A549 (cell line): ENCODE results near the gene PIP5KL1. TPM values are rescaled to one million over a fixed set of nuclear protein-coding genes. Genes with fewer than 3 reads are reported as not detected.

Source experiments
- ATAC-seq, 2 experiments: fragments of 200-7000 bp in 1 of 2; fragments of >200 bp in 1 of 2; cut with Nextera tagmentation in 1 of 2; cut with Tn5 transposase in 1 of 2; 3 replicates each; pipeline versions ENCODE4 v1.8.0 to v1.9.1; 2018 to 2020; ENCODE audit warnings: mild to moderate bottlenecking in 1 of 2, moderate library complexity in 1 of 2
- CTCF ChIA-PET: fragments of 300-600 bp; sonication (Branson Sonifier 250); formaldehyde crosslinking; extraction: SDS; loops from one replicate; lab custom pipeline; 2021; ENCODE audit warnings: antibody characterized with exemption, inconsistent platforms; lab: Yijun Ruan, JAX
- POLR2A ChIA-PET: fragments of 350-600 bp; formaldehyde crosslinking; extraction: SDS; loops from one replicate; lab custom pipeline; 2021; ENCODE audit warnings: antibody characterized with exemption, inconsistent platforms; lab: Yijun Ruan, JAX
- DNase-seq, 2 experiments: peaks; one replicate each; pipeline versions ENCODE4 v3.0.0 to v3.0.0-alpha.2; 2011 to 2016; ENCODE audit warnings: low read depth in 1 of 2, low spot score in 1 of 2
- FAIRE-seq: peaks from 2 replicates; lab custom pipeline; 2011; peaks lifted over from hg19 to GRCh38; lab: Jason Lieb, UNC
- H3K27ac ChIP-seq, 2 experiments: fragments of >200 bp; sonication (Bioruptor Twin); formaldehyde crosslinking; 3 replicates each; pipeline ENCODE4 v1.5.1; 2016 to 2017
- H3K4me1 ChIP-seq: fragments of >200 bp; sonication (Bioruptor Twin); formaldehyde crosslinking; 3 replicates; pipeline ENCODE4 v1.6.1; 2016
- H3K4me2 ChIP-seq: fragments of >200 bp; sonication (Bioruptor Twin); formaldehyde crosslinking; 3 replicates; pipeline ENCODE4 v1.6.1; 2016
- H3K4me3 ChIP-seq: fragments of >200 bp; sonication (Bioruptor Twin); formaldehyde crosslinking; 3 replicates; pipeline ENCODE4 v1.5.1; 2016
- H3K9me3 ChIP-seq: fragments of >200 bp; sonication (Bioruptor Twin); formaldehyde crosslinking; 3 replicates; pipeline ENCODE4 v1.6.1; 2016
- BHLHE40 ChIP-seq: IDR thresholded peaks from 2 replicates; pipeline ENCODE4 v1.6.1; 2012; ENCODE audit warnings: low read depth, low read length, inconsistent platforms
- CBX2 ChIP-seq: fragments of 200-600 bp; sonication (generic); IDR thresholded peaks from 2 replicates; pipeline ENCODE4 v1.6.1; 2016; ENCODE audit warnings: low read depth, mild to moderate bottlenecking, borderline replicate concordance
- CEBPB ChIP-seq, 2 experiments: fragments of >200 bp in 1 of 2; sonication (Bioruptor Twin) in 1 of 2; formaldehyde crosslinking in 1 of 2; IDR thresholded peaks; 2 replicates each; pipeline ENCODE4 v1.6.1; 2012 to 2016
- CHD4 ChIP-seq: fragments of 200-600 bp; sonication (generic); IDR thresholded peaks from 2 replicates; pipeline ENCODE4 v1.6.1; 2016; ENCODE audit warnings: antibody characterized with exemption, mild to moderate bottlenecking, borderline replicate concordance
- EHF ChIP-seq: fragments of 250-450 bp; sonication (Bioruptor Pico); IDR thresholded peaks from 2 replicates; pipeline ENCODE4 v1.5.0; 2020; ENCODE audit warnings: mild to moderate bottlenecking
- EHMT2 ChIP-seq: fragments of 200-600 bp; sonication (generic); IDR thresholded peaks from 2 replicates; pipeline ENCODE4 v1.6.1; 2016; ENCODE audit warnings: antibody characterized with exemption, low read depth, mild to moderate bottlenecking, moderate library complexity
- FOSB ChIP-seq: fragments of 250-450 bp; sonication (Bioruptor Pico); IDR thresholded peaks from 2 replicates; pipeline ENCODE4 v1.5.0; 2020; ENCODE audit warnings: mild to moderate bottlenecking, moderate library complexity
- GATA3 ChIP-seq: IDR thresholded peaks from 2 replicates; pipeline ENCODE4 v1.6.1; 2012; ENCODE audit warnings: borderline replicate concordance
- JUN ChIP-seq, 2 experiments: fragments of >200 bp; sonication (Bioruptor Twin); formaldehyde crosslinking; IDR thresholded peaks; 2 replicates in 1 of 2; 3 replicates in 1 of 2; pipeline ENCODE4 v1.6.1; 2016 to 2017
- NFE2L2 ChIP-seq: fragments of 150-350 bp; conservative IDR thresholded peaks from 2 replicates; pipeline ENCODE4 v1.6.1; 2014; ENCODE audit warnings: low read length
- PHF8 ChIP-seq: fragments of 200-600 bp; sonication (generic); IDR thresholded peaks from 2 replicates; pipeline ENCODE4 v1.6.1; 2016; ENCODE audit warnings: low read depth, mild to moderate bottlenecking, antibody characterized with exemption, moderate library complexity, borderline replicate concordance
- RAD21 ChIP-seq, 2 experiments: fragments of >200 bp in 1 of 2; sonication (Bioruptor Twin) in 1 of 2; formaldehyde crosslinking in 1 of 2; IDR thresholded peaks in 1 of 2; conservative IDR thresholded peaks in 1 of 2; 2 replicates in 1 of 2; 3 replicates in 1 of 2; pipeline ENCODE4 v1.6.1; 2012 to 2018; ENCODE audit warnings: inconsistent platforms in 1 of 2
- RCOR1 ChIP-seq: fragments of 150-350 bp; IDR thresholded peaks from 2 replicates; pipeline ENCODE4 v1.6.1; 2014; ENCODE audit warnings: antibody characterized with exemption, low read length, low read depth
- RFX5 ChIP-seq: fragments of 450-650 bp; IDR thresholded peaks from 2 replicates; pipeline ENCODE4 v1.7.1; 2014; ENCODE audit warnings: antibody characterized with exemption, mild to moderate bottlenecking, moderate library complexity
- RNF2 ChIP-seq: fragments of 200-600 bp; sonication (generic); IDR thresholded peaks from 2 replicates; pipeline ENCODE4 v1.6.1; 2016; ENCODE audit warnings: low read depth, mild to moderate bottlenecking, antibody characterized with exemption, moderate library complexity, borderline replicate concordance
- SMC3 ChIP-seq: fragments of >200 bp; sonication (Bioruptor Twin); formaldehyde crosslinking; IDR thresholded peaks from 3 replicates; pipeline ENCODE4 v1.6.1; 2018; ENCODE audit warnings: inconsistent platforms
- SREBF2 ChIP-seq: fragments of 450-650 bp; IDR thresholded peaks from 2 replicates; pipeline ENCODE4 v1.6.1; 2014; ENCODE audit warnings: mild to moderate bottlenecking, moderate library complexity
- ZFP36 ChIP-seq: fragments of 450-650 bp; IDR thresholded peaks from 2 replicates; pipeline ENCODE4 v1.6.1; 2014; ENCODE audit warnings: borderline replicate concordance; ENCODE audit not compliant: partially characterized antibody
- WGBS: methylation state at CpG from one replicate; pipeline ENCODE4 v1.1.6; 2017; ENCODE audit errors: missing lambda C conversion rate; 5-methylcytosine and 5-hydroxymethylcytosine counted together
- polyA plus RNA-seq, 4 experiments: library from polyadenylated mRNA; depleted of rRNA in 3 of 4; stranded (reverse); fragments of >200 nt; fragmentation: RNase III in 1 of 4; extraction: RNeasy Plus Mini Kit Qiagen cat#74134 plus additional on column Dnase treatment in 1 of 4; gene quantifications; 2 replicates in 3 of 4; 3 replicates in 1 of 4; pipeline ENCODE4 v1.2.3, GENCODE V29; 2011 to 2017
- TF ChIP-seq, protein P1 (sequence below): fragments of 250-450 bp; sonication (Bioruptor Pico); IDR thresholded peaks from 2 replicates; pipeline ENCODE4 v1.5.0; 2020; ENCODE audit warnings: low read depth, mild to moderate bottlenecking, moderate library complexity
- TF ChIP-seq, protein P2 (sequence below): IDR thresholded peaks from 2 replicates; pipeline ENCODE4 v1.6.1; 2012
- TF ChIP-seq, protein P3 (sequence below): fragments of >200 bp; sonication (Bioruptor Twin); formaldehyde crosslinking; IDR thresholded peaks from 2 replicates; pipeline ENCODE4 v1.6.1; 2016
- TF ChIP-seq, protein P4 (sequence below): IDR thresholded peaks from 2 replicates; pipeline ENCODE4 v1.6.1; 2012; ENCODE audit warnings: low read depth, borderline replicate concordance
- TF ChIP-seq, protein P5 (sequence below): fragments of >200 bp; sonication (Bioruptor Twin); formaldehyde crosslinking; IDR thresholded peaks from 3 replicates; pipeline ENCODE4 v1.6.1; 2016
- TF ChIP-seq, protein P6 (sequence below): fragments of >200 bp; sonication (Bioruptor Twin); formaldehyde crosslinking; IDR thresholded peaks from 3 replicates; pipeline ENCODE4 v1.5.1; 2016

PIP5KL1 gene
- polyA plus RNA-seq, 2 of the 4 experiments (the other 2 are of a cell fraction), result 2.4 to 2.5 TPM

DNA sequence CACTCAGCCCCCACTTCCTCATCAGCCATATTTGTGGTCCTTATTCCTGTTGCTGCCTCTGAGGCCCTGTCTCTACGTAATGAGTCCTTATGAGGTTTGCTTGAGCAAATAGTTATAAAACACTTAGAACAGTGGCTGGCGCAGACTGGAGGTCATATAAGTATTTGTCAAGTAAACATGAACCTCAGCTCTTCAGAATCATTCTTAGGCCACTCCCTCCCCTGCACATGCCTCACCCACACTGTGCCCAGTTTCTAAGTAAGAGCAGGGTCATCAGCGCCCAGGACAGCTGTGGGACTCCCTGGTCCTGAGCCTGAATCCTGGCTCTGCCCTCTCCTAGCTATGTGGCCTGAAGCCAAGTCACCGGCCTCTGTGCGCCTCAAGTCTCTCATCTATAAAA lies 17.7 kb downstream of the PIP5KL1 start (continued):
- TF ChIP-seq, protein P1, sequence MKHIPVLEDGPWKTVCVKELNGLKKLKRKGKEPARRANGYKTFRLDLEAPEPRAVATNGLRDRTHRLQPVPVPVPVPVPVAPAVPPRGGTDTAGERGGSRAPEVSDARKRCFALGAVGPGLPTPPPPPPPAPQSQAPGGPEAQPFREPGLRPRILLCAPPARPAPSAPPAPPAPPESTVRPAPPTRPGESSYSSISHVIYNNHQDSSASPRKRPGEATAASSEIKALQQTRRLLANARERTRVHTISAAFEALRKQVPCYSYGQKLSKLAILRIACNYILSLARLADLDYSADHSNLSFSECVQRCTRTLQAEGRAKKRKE (CRISPR knock-in tag), result no peak
- no peak for TF ChIP-seq JUN (IDR thresholded peaks at IDR 0.05)
- no peak for TF ChIP-seq CBX2
- no peak for TF ChIP-seq BHLHE40
- TF ChIP-seq, protein P2, sequence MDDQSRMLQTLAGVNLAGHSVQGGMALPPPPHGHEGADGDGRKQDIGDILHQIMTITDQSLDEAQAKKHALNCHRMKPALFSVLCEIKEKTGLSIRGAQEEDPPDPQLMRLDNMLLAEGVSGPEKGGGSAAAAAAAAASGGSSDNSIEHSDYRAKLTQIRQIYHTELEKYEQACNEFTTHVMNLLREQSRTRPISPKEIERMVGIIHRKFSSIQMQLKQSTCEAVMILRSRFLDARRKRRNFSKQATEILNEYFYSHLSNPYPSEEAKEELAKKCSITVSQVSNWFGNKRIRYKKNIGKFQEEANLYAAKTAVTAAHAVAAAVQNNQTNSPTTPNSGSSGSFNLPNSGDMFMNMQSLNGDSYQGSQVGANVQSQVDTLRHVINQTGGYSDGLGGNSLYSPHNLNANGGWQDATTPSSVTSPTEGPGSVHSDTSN, result no peak

DNA sequence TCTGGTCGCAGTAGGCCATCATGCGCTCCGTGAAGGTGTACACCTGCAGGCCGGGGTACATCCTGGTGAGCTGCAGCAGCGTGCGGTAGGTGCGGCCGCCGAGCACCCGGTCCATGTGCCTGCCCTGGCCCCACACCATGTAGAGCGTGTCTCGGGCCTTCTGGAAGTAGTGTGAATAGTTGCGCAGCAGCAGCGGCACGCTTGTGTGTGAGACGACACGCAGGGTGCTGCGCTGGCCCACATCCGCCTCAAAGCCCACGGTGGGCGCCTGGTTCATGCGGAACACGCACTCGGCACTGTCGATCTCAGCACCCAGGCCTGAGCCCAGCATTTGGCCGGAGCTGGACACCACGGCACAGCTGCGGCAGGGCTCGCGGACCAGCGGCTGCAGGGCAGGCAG lies 18.3 kb downstream of the PIP5KL1 start:
- POLR2A ChIA-PET, result no interaction called here
- Histone ChIP-seq H3K4me3 (no peak overlapping the region), H3K4me2 (no peak overlapping the region), H3K9me3 (no peaks in the 10 kb centered on the region), H3K4me1 (peaks cover 30% of the 10 kb centered on the region), H3K27ac (no peak overlapping the region; a peak in 1 of 6 replicates)
- ATAC-seq (no peak), DNase-seq (no peak), FAIRE-seq (no peak)
- CTCF ChIA-PET, result interaction anchor here (2.0 to 5.5 kb wide), 3 partner anchors 9 to 178 kb away, joined by 8 to 46 read pairs (median 14); partner anchors contain the start of gene TOR2A
- TF ChIP-seq GATA3 (no peak), RCOR1 (no peak), EHMT2 (no peak), CHD4 (no peak), NFE2L2 (no peak), FOSB (no peak), PHF8 (no peak), EHF (CRISPR knock-in tag) (no peak), CEBPB (IDR thresholded peaks at IDR 0.05) (no peak), RFX5 (no peak), SMC3 (no peak), RNF2 (no peak), SREBF2 (no peak)
- TF ChIP-seq, protein P3, sequence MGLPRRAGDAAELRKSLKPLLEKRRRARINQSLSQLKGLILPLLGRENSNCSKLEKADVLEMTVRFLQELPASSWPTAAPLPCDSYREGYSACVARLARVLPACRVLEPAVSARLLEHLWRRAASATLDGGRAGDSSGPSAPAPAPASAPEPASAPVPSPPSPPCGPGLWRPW, result no peak
- TF ChIP-seq, protein P4, sequence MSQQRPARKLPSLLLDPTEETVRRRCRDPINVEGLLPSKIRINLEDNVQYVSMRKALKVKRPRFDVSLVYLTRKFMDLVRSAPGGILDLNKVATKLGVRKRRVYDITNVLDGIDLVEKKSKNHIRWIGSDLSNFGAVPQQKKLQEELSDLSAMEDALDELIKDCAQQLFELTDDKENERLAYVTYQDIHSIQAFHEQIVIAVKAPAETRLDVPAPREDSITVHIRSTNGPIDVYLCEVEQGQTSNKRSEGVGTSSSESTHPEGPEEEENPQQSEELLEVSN, result no peak
- TF ChIP-seq, protein P5, sequence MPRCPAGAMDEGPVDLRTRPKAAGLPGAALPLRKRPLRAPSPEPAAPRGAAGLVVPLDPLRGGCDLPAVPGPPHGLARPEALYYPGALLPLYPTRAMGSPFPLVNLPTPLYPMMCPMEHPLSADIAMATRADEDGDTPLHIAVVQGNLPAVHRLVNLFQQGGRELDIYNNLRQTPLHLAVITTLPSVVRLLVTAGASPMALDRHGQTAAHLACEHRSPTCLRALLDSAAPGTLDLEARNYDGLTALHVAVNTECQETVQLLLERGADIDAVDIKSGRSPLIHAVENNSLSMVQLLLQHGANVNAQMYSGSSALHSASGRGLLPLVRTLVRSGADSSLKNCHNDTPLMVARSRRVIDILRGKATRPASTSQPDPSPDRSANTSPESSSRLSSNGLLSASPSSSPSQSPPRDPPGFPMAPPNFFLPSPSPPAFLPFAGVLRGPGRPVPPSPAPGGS, result no peak
- 96% methylated on average over 10 of the region's 31 CpGs for WGBS

DNA sequence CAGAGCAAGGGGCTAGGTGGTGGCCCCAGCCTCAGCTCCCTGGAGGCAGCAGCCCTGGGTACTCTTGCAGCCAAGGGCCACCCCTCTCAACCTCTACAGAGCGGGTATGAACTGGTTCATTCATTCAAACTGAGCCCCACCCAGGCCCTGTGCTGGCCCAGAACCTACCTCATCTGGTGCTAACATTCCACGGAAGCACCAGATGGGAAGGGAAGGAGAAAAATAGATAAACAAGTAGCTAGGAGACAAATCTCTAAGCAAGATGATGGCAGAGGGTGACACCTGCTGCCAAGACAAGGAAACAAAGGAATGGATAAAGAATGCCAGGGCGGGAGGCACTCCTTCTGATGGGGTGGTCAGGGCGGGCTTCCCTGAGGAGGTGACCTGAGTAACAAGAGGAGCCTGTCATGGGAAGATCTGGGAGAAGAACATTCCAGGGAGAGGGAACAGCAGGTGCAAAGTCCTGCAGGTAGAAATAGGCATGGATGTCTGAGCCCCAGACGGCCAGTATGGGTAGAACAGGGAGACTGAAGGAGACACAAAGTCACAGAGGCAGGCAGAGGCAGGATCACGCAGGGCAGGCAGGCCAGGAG lies 19.9 kb downstream of the PIP5KL1 start:
- H3K9me3 ChIP-seq, result no peaks in the 10 kb centered on the region
- WGBS, result 72% methylated on average over 6 of the region's 6 CpGs
- FAIRE-seq (no peak), ATAC-seq (peak; percentile 58 to 64), DNase-seq (peak in 1 of 2 experiments; percentile 64)
- ChIA-PET CTCF (interaction anchor here (0.7 to 5.5 kb wide), 13 partner anchors 10 to 324 kb away, joined by 3 to 46 read pairs (median 3); partner anchors contain the start of gene TOR2A), POLR2A (no interaction called here)
- TF ChIP-seq RAD21 (conservative IDR thresholded peaks at IDR 0.05 in 1 of 2, IDR thresholded peaks at IDR 0.05 in 1 of 2) (peak; percentile 54 to 66), NFE2L2 (no peak), ZFP36 (peak; percentile 97), SMC3 (peak; percentile 25; the same call in 1 of the 3 replicates)
- TF ChIP-seq, protein P6, sequence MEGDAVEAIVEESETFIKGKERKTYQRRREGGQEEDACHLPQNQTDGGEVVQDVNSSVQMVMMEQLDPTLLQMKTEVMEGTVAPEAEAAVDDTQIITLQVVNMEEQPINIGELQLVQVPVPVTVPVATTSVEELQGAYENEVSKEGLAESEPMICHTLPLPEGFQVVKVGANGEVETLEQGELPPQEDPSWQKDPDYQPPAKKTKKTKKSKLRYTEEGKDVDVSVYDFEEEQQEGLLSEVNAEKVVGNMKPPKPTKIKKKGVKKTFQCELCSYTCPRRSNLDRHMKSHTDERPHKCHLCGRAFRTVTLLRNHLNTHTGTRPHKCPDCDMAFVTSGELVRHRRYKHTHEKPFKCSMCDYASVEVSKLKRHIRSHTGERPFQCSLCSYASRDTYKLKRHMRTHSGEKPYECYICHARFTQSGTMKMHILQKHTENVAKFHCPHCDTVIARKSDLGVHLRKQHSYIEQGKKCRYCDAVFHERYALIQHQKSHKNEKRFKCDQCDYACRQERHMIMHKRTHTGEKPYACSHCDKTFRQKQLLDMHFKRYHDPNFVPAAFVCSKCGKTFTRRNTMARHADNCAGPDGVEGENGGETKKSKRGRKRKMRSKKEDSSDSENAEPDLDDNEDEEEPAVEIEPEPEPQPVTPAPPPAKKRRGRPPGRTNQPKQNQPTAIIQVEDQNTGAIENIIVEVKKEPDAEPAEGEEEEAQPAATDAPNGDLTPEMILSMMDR, result peak; percentile 41
- H3K4me3 ChIP-seq, result no peak overlapping the region
- 0 out of 6 replicates have a peak overlapping the region, but pooled peaks of 1 of the 2 experiments have one; percentile 51 for H3K27ac ChIP-seq
- H3K4me1 ChIP-seq, result peaks cover 22% of the 10 kb centered on the region
- no peak overlapping the region for H3K4me2 ChIP-seq
